EH (cell line): Measurements from ENCODE around the gene RSPH3.

ENCODE experiments used
- DNase-seq: peaks from one replicate; pipeline ENCODE4 v3.0.0-alpha.2; 2015; ENCODE audit warnings: low read depth

Gene RSPH3

GRCh38 chr6:158933079-158933595 is 66.9 kb downstream of the RSPH3 start:
- no peak for DNase-seq

DNA sequence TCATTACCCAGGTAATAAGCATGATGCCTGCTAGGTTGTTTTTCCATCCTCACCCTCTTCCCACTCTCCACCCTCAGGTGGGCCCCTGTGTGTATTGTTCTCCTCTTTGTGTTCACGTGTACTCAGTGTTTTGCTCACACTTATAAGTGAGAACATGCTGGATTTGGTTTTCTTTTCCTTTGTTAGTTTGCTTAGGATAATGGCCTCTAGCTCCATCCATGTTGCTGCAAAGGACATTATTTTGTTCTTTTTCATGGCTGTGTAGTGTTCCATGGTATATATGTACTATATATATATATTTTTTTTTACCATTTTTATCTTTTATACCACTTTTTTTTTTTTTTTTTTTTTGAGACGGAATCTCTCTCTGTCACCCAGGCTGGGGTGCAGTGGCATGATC is 71.9 kb downstream of the RSPH3 start:
- no peak for DNase-seq

DNA sequence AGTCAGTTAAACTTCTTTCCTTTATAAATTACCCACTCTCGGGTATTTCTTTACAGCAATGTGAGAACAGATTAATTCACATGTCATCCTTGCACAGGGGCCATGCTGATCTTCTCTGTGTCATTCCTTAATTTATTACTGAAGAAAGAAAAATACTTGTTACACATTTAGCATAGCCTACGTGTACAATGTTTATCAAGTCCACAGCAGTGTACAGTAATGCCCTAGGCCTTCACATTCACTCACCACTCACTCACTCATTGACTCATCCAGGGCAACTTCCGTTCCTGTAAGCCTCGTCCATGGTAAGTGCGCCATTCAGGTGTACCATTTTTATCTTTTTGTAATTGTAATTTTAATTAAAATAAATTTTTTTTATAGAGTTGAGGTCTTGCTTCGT is 73.6 kb downstream of the RSPH3 start:
- peak; percentile 82 for DNase-seq

GRCh38 chr6:158924499-158925455 is 75.2 kb downstream of the RSPH3 start:
- no peak for DNase-seq

DNA sequence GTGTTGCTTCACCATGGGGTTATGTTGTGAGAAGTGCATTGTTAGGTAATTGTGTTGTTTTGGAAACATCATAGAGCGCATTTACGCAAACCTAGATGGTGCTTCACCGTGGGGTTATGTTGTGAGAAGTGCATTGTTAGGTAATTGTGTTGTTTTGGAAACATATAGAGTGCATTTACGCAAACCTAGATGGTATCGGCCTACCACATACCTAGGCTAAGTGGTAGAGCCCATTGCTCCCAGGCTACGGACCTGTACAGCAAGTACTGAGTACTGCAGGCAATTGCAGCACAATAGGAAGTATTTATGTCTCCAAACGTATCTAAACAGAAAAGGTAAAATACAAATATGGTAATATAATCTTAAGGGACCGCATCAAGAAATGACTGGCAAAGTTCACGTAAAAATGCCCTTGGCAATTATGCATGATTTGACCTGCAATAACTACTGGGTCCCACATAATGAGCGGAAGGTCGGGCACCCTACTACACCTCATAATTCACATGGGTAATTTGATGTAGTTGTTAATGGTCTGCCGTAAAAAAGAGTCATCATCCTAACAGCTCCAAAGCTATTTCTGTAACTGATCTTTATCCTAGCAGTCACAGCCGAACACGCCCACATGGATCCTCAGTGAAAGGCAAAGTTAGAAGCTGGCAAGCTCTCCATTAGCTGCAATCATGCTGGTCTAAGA is 76.0 kb downstream of the RSPH3 start:
- DNase-seq = peak; percentile 69
